Right lobe of liver (tissue), 4 donors: ENCODE measurements around the gene ATAD2B.

Experiments
- CTCF ChIP-seq, 4 donors: fragments of 200-600 bp in 3 of 4; fragments of 450-650 bp in 1 of 4; IDR thresholded peaks; one replicate each; pipeline versions ENCODE4 v1.5.1 to v1.8.0; 2016 to 2022; ENCODE audit warnings: antibody characterized with exemption in 4 of 4, mild to moderate bottlenecking in 2 of 4
- POLR2A ChIP-seq: fragments of 450-650 bp; IDR thresholded peaks from one replicate; pipeline ENCODE4 v1.6.1; 2017; ENCODE audit warnings: antibody characterized with exemption, mild to moderate bottlenecking
- donor health status: DM: no; HTN: no; CAD: no.
- donor health status: DM: no; HTN: no; CAD: no.
- donor health status: DM: no; HTN: yes; CAD: no.

DNA sequence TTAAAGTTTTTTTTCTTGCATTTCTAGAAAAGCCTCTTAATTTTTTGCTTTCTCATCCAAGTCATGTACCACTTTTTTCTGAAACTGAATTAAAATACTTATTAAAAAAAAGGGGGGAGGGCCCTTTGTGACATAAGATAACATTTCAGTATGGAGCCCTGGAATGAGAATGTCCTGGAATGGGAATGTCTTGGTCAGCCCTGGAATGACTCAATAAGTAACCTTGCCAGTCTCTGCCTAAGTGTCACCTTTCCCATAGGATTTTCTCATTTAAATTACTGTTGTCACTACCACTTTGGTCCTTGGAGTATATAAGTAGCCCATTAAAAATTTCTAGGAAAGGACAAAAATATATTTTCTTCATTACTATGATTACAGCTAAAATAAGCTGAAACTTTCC, 18.1 kb upstream of the ATAD2B start:
- TF ChIP-seq POLR2A (no peak), CTCF (IDR thresholded peaks at IDR 0.05) (no peak)
